ENCODE measurements around the gene KDM2A.
"Not testable (repeated sequence)": the region's sequence is repeated elsewhere in the genome, so short reads cannot be mapped to it uniquely, and the experiment has no call there.

KDM2A gene

GRCh38 chr11:67256477-67257135 is 137.5 kb downstream of the KDM2A start:
- H3K27me3 Mint-ChIP-seq (ENCODE audit: low read depth), result peaks cover 3% of the 10 kb centered on the region
- no peak for TF ChIP-seq CTCF (IDR thresholded peaks at IDR 0.05; ENCODE audit: unreplicated experiment in 3 of 3)
- no peak overlapping the region for H3K4me3 Mint-ChIP-seq
- no peaks in the 10 kb centered on the region for H3K9me3 Mint-ChIP-seq
- peaks cover 58% of the 10 kb centered on the region for H3K36me3 Mint-ChIP-seq (ENCODE audit: low read depth)
- no peaks in the 10 kb centered on the region for H3K4me1 Mint-ChIP-seq
- H3K27ac Mint-ChIP-seq, result peak overlapping the region in 2 of 3 experiments; percentile 31 to 42

- Mint-ChIP-seq H3K4me1 (peaks cover 6% of the 10 kb centered on the region), H3K9me3 (no peaks in the 10 kb centered on the region), H3K27me3 (ENCODE audit: low read depth) (peaks cover 8% of the 10 kb centered on the region), H3K4me3 (peak overlapping the region; percentile 54 to 73 (median 58)), H3K27ac (no peak overlapping the region), H3K36me3 (ENCODE audit: low read depth) (peaks cover 20% of the 10 kb centered on the region)
- TF ChIP-seq CTCF (IDR thresholded peaks at IDR 0.05; ENCODE audit: unreplicated experiment in 3 of 3), result no peak
Measured at GRCh38 chr11:67260406-67260805, 141.3 kb downstream of the KDM2A start.

GRCh38 chr11:67260885-67261639 is 142.0 kb downstream of the KDM2A start:
- H3K27me3 Mint-ChIP-seq (ENCODE audit: low read depth); H3K27ac Mint-ChIP-seq; H3K9me3 Mint-ChIP-seq; H3K4me1 Mint-ChIP-seq: not testable (repeated sequence)
- Mint-ChIP-seq H3K36me3 (ENCODE audit: low read depth) (peaks cover 15% of the 10 kb centered on the region), H3K4me3 (peak overlapping the region; percentile 75 to 85 (median 80))

GRCh38 chr11:67261640-67261945 is 142.5 kb downstream of the KDM2A start:
- Mint-ChIP-seq H3K27me3 (ENCODE audit: low read depth) (peaks cover 8% of the 10 kb centered on the region), H3K4me1 (peaks cover 10% of the 10 kb centered on the region), H3K9me3 (no peaks in the 10 kb centered on the region), H3K27ac (no peak overlapping the region), H3K4me3 (peak overlapping the region; percentile 57 to 75 (median 71)), H3K36me3 (ENCODE audit: low read depth) (peaks cover 13% of the 10 kb centered on the region)
- TF ChIP-seq CTCF (IDR thresholded peaks at IDR 0.05; ENCODE audit: unreplicated experiment in 3 of 3), result peak in 1 of 3 experiments; percentile 31

- Mint-ChIP-seq H3K9me3 (no peaks in the 10 kb centered on the region), H3K27ac (peak overlapping the region in 2 of 3 experiments; percentile 24 to 79)
Measured at GRCh38 chr11:67261946-67262681, 143.1 kb downstream of the KDM2A start.

More at GRCh38 chr11:67261946-67262681, 143.1 kb downstream of the KDM2A start:
- H3K4me1 Mint-ChIP-seq, result peaks cover 10% of the 10 kb centered on the region
- H3K4me3 Mint-ChIP-seq, result peak overlapping the region; percentile 73 to 76 (median 75)
- TF ChIP-seq CTCF (IDR thresholded peaks at IDR 0.05; ENCODE audit: unreplicated experiment in 3 of 3), result no peak
- H3K27me3 Mint-ChIP-seq (ENCODE audit: low read depth), result peaks cover 8% of the 10 kb centered on the region
- H3K36me3 Mint-ChIP-seq (ENCODE audit: low read depth), result peaks cover 8% of the 10 kb centered on the region

Measured in nephron (organoid).